ENCODE results near the gene LRRC49. TPM values are rescaled to one million over a fixed set of nuclear protein-coding genes. Genes with fewer than 3 reads are reported as not detected.

The LRRC49 gene
- total and polyA plus RNA-seq, 2 donors (not counting 3 experiments of a cell fraction or from before 2014, with no cell fraction given): 3.0 to 6.6 TPM

- intact Hi-C loops (cut with micrococcal nuclease) (no loop called here), dilution Hi-C loops (cut with MboI; ENCODE audit: extremely low pct_ligation_motif_present, low sequenced_read_pairs) (no loop called here)
- Histone ChIP-seq H3K27me3 (ENCODE audit: control insufficient read depth in 2 of 2, insufficient read depth in 2 of 2, low read length in 2 of 2) (peaks cover 3 to 5% of the 10 kb centered on the region in 2 experiments), H3K79me2 (ENCODE audit: control insufficient read depth, insufficient read depth, low read length) (no peaks in the 10 kb centered on the region), H3K9me1 (replicated peaks; ENCODE audit: control insufficient read depth, extremely low read depth, insufficient read depth, low read length) (no peaks in the 10 kb centered on the region), H2AFZ (ENCODE audit: low read depth, low read length) (no peak overlapping the region), H3K4me2 (ENCODE audit: insufficient read depth, low read length) (no peak overlapping the region), H3K27ac (ENCODE audit: insufficient read depth, low read depth, low read length) (no peak overlapping the region), H3K4me3 (replicated peaks in 1 of 3; ENCODE audit: insufficient read depth in 1 of 3, low read depth in 1 of 3, low read length in 3 of 3) (no peak overlapping the region), H3K36me3 (ENCODE audit: control insufficient read depth in 2 of 2, extremely low read depth in 1 of 2, insufficient read depth in 2 of 2, low read length in 2 of 2) (no peaks in the 10 kb centered on the region), H3K4me1 (ENCODE audit: control insufficient read depth, extremely low read depth, insufficient read depth, low read length) (no peaks in the 10 kb centered on the region), H3K9ac (replicated peaks; ENCODE audit: extremely low read depth, insufficient read depth, low read length) (no peak overlapping the region), H3K9me3 (replicated peaks; ENCODE audit: control insufficient read depth, insufficient read depth, low read length) (no peaks in the 10 kb centered on the region), H4K20me1 (replicated peaks; ENCODE audit: control insufficient read depth, extremely low read depth, insufficient read depth, low read length) (no peaks in the 10 kb centered on the region)
- BruUV-seq (replicated peaks): no TSS peak
- ChIA-PET CTCF (no interaction called here), POLR2A (no interaction called here)
- no peak for FAIRE-seq
- no peak for DNase-seq (ENCODE audit: low read depth, low spot score)
- TF ChIP-seq JUN (IDR thresholded peaks at IDR 0.05; ENCODE audit: borderline replicate concordance, insufficient read depth, insufficient read length, low read depth) (no peak), FOS (IDR thresholded peaks at IDR 0.05; ENCODE audit: borderline replicate concordance, insufficient read depth, low read length) (no peak), GATA2 (IDR thresholded peaks at IDR 0.05; ENCODE audit: insufficient read depth, insufficient read length, low read depth, low read length) (no peak), EZH2 (IDR thresholded peaks at IDR 0.05; ENCODE audit: borderline replicate concordance, low read depth, low read length, severe bottlenecking) (no peak), POLR2AphosphoS5 (IDR thresholded peaks at IDR 0.05; ENCODE audit: insufficient read depth, low read depth, low read length) (no peak), CTCF (IDR thresholded peaks at IDR 0.05; ENCODE audit: extremely low read depth in 1 of 2, insufficient read depth in 1 of 2, low read depth in 1 of 2, low read length in 2 of 2) (no peak), POLR2A (IDR thresholded peaks at IDR 0.05; ENCODE audit: low read depth, low read length) (no peak), MYC (IDR thresholded peaks at IDR 0.05; ENCODE audit: low read depth, low read length) (no peak)
- TF ChIP-seq, protein P1, sequence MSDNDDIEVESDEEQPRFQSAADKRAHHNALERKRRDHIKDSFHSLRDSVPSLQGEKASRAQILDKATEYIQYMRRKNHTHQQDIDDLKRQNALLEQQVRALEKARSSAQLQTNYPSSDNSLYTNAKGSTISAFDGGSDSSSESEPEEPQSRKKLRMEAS (IDR thresholded peaks at IDR 0.05; ENCODE audit: insufficient read depth, insufficient read length): no peak
These were observed 187.5 kb downstream of the LRRC49 start for GRCh38 chr15:71080166-71080565.
